Limb (tissue), 2 donors: ENCODE data around the gene EIF2B2.

Source experiments
- DNase-seq, 2 donors: peaks; one replicate each; pipeline ENCODE4 v3.0.0-alpha.2; 2016; ENCODE audit errors: extremely low spot score in 2 of 2

EIF2B2 gene

DNA sequence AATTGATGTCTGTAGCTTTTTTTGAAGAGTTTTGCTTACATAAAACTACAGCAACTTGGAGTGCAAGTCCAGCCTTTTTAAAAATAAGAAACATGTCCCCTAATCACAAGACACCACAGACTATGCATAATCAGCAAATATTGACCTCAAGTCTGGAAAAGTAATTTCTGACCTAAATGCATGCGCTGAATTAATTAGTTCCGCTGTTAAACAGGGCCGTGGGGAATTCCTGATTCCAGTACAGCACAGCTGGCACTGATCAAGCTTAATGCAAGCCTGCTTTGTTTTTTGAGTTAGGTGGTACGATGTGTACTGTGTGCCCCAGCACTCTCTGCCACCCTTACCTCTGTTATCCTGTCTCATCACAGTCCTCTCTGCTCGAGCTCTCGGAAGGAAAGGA, 39.3 kb downstream of the EIF2B2 start:
- DNase-seq: no peak

DNA sequence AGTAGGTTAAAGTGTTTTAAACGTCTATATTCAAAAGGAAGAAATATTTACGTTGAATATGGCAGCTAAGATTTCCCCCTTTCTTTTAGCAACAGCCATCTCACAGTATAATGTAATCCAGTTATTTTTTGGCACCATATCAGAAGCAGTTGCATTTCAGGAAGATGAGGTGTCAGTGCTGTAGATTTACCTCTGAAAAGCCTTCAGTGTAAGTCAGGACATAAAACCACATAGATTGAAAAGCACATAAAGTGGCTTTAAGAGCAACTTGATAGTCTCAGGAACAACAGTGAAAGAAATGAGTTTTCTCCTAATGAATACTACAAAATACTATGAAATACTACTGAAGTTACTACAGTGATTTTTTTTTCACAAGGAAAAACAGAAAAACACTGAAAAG, 41.6 kb downstream of the EIF2B2 start:
- peak in 1 of 2 donors; percentile 21 for DNase-seq

- peak in 1 of 2 donors; percentile 54 for DNase-seq
Measured at GRCh38 chr14:75044752-75045151, 42.0 kb downstream of the EIF2B2 start.

DNA sequence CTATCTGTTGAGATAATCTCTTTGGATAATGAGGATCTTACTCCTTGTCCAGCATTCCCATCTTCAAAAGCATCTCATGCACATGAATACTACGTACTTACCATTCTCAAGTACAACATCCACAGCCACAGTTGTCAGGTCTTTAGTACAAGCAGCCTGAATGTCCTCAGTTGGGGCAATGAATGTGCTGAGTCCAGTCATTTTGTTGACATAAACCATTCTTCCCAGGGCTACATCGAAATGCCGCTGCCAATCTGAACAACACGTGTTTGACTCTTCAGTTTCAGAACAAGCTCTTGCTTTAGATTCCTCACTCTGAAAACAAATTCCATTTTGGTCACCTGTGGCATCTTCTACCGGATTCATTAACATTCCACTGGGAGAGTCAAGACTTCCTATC, 43.6 kb downstream of the EIF2B2 start:
- no peak for DNase-seq

DNA sequence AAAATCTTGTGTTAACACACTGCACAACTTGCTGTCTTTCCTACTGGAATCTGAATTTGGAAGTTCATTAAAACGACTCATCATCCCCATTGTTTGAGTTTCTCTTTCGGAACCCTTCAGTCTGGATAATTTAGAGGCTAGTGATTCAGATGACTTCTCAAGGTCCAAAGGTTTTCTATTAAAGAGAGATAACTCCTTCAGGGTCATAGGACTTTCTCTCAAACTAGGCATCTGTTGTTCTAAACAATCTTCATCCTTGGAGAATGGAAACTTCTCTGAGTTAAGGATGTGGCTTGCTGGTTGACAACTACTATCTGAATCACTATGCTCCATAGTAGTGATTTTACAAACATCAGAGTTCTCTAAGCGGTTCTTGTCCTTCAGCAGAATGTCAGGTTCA, 44.2 kb downstream of the EIF2B2 start:
- no peak for DNase-seq

DNA sequence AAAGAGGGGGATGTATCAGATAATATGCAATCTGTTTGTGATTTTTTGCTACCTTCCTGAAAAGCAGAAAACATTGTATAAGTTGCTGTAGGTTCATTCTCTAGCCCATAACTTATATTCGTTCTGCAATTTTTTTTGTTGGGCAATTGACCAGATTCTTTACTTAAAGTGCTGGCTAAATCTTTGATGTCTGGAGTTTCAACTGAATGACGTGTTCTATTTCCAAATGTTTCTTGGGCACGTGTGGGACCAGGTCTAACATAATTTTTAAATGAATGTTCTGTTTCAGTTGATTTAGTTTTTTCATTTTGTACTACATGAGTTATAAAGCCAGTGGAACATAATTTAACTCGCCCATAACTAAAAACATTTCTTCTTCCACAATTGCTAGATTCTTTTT, 44.8 kb downstream of the EIF2B2 start:
- DNase-seq: no peak

- no peak for DNase-seq
Measured at GRCh38 chr14:75048101-75048500, 45.4 kb downstream of the EIF2B2 start.

GRCh38 chr14:75049136-75049535, 46.4 kb downstream of the EIF2B2 start:
- no peak for DNase-seq

- no peak for DNase-seq
Measured at GRCh38 chr14:75049731-75050201, 47.0 kb downstream of the EIF2B2 start.

GRCh38 chr14:75050852-75051555, 48.3 kb downstream of the EIF2B2 start, which contains the start of gene MLH3:
Gene MLH3, minus strand, starts transcription at chr14:75051467. Its CDS starts 1,812 bp downstream, at chr14:75049655.
- peak; percentile 87 to 89 for DNase-seq

DNA sequence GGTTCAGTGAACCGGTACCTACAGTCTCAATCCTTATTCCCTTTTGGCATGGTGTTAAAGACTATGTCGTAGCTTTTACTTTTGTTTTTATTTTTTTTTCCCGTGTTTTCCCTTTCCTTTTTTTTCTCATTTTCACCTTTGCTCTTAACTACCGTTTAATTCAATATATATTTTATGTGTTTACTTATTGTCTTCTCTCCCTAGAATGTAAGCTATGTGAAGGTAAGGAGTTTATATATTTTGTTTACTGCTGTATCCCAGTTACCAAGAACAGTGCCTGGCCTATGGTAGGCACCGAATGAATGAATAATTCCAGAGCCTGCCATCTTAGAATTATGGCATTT, 48.8 kb downstream of the EIF2B2 start:
- no peak for DNase-seq

DNA sequence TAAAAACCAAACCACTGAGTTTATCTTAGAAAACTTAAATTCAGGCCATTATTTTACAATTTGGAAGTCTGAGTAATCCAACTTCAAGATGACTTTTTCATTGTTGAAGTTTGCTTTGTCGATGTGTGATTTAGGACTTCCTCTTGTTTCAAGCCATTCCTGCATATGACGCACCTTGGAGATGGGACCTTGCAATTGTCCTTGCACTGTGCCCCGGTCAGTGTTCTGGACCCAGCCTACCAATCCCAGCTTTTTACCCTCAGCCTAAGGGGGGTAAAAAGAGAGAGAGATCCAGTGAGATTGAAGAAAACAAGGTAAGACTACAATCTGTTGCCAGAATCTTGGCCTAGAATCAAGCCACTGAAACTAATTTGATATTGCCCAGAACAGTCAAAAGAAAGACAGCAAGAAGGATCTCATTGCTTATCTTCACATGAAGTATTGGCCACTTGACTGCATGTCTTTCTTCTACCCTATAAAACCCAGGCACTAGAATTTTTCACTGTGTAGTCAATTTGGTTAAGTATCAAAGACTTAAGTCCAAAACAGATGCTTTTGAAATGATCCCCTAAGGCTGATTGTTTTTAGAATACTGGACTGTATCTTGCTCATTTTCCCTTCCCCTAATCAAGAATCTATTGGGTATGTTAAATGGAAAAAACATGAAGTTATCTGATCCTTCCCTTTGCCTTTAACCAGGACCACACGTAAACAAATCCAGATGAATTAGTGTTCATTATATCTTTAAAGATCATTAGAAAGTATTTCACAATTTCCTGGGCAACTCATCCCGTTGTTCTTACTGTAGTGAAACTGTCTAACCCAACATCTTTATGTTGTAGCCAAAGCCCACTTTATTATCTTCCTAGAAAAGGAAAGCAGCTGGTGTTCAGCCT, 50.9 kb downstream of the EIF2B2 start:
- no peak for DNase-seq

GRCh38 chr14:75054421-75054820, 51.7 kb downstream of the EIF2B2 start:
- no peak for DNase-seq

- no peak for DNase-seq
Measured at GRCh38 chr14:75059642-75060041, 56.9 kb downstream of the EIF2B2 start.

GRCh38 chr14:75060420-75060819, 57.7 kb downstream of the EIF2B2 start:
- no peak for DNase-seq
